ENCODE results near the gene RUSC2.

DNA sequence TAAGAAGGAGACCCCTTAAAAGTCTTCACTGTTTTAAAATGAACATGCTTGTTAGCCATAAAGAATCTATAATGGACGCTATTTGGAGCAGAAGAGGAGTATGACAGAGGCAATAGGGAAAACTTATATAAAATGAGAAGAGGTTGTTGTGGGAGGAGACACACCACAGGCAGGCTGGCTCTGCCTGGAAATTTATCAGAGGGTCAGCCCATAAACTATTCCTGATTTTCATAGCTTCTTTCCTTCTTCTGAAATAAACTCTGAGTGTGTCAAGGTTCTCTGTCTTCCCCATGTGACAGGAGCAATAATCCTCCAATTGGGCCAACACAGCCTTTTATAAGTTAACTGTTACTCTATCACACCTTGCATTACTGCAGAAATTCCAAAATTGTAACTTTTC is 19.6 kb upstream of the RUSC2 start:
- TF ChIP-seq, protein P1, sequence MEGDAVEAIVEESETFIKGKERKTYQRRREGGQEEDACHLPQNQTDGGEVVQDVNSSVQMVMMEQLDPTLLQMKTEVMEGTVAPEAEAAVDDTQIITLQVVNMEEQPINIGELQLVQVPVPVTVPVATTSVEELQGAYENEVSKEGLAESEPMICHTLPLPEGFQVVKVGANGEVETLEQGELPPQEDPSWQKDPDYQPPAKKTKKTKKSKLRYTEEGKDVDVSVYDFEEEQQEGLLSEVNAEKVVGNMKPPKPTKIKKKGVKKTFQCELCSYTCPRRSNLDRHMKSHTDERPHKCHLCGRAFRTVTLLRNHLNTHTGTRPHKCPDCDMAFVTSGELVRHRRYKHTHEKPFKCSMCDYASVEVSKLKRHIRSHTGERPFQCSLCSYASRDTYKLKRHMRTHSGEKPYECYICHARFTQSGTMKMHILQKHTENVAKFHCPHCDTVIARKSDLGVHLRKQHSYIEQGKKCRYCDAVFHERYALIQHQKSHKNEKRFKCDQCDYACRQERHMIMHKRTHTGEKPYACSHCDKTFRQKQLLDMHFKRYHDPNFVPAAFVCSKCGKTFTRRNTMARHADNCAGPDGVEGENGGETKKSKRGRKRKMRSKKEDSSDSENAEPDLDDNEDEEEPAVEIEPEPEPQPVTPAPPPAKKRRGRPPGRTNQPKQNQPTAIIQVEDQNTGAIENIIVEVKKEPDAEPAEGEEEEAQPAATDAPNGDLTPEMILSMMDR (IDR thresholded peaks at IDR 0.05) = no peak
- no peak for TF ChIP-seq EP300 (IDR thresholded peaks at IDR 0.05)
- no peak for TF ChIP-seq POLR2A (IDR thresholded peaks at IDR 0.05)

Data from upper lobe of left lung (tissue), 4 donors.